Suprapubic skin (tissue), 4 donors: ENCODE data around the gene SH2D3C.

Experiments
- CTCF ChIP-seq, 2 donors: fragments of 200-600 bp in 1 of 2; fragments of 450-650 bp in 1 of 2; sonication (generic) in 1 of 2; IDR thresholded peaks; one replicate each; pipeline ENCODE4 v1.5.1; 2016 to 2019; ENCODE audit warnings: antibody characterized with exemption in 2 of 2, mild to moderate bottlenecking in 1 of 2, moderate library complexity in 1 of 2
- EP300 ChIP-seq: sonication (generic); formaldehyde crosslinking; IDR thresholded peaks from one replicate; pipeline ENCODE4 v1.6.1; 2017; ENCODE audit warnings: antibody characterized with exemption
- POLR2AphosphoS5 ChIP-seq, 3 donors: sonication (generic); formaldehyde crosslinking; IDR thresholded peaks; one replicate each; pipeline ENCODE4 v1.6.1; 2017; ENCODE audit warnings: antibody characterized with exemption in 3 of 3

- TF ChIP-seq CTCF (IDR thresholded peaks at IDR 0.05) (no peak), POLR2AphosphoS5 (IDR thresholded peaks at IDR 0.05) (no peak), EP300 (no peak)
Measured at GRCh38 chr9:127780126-127780885, 1.8 kb upstream of the SH2D3C start.
